ENCODE measurements around the gene RAB11A. TPM values are rescaled to one million over a fixed set of nuclear protein-coding genes. Genes with fewer than 3 reads are reported as not detected.

The RAB11A gene
- total RNA-seq, 1 donor from 2014 or later = 163 TPM

DNA sequence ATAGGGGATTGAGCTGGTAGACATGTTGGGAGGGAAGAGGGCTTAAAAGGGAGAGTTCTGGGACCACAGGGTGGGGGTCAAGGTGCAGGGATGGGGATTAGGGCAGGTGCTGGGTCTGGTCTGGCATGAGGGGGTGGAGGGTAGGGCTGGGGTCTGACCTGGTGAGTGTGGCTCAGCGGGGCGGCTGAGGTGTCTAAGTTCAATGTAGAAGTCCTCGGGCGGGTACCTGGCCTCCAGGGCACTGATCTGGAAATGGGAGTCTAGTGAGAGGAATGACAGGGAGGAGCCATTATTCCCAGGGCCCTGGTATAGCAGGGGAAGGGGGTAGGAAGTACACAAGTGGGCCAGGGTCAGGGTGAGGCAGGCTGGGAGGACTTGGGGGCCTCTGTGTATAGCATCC, 39.6 kb downstream of the RAB11A start:
- intact Hi-C loops (cut with micrococcal nuclease) = no loop called here
- no peak overlapping the region for H3K4me3 Mint-ChIP-seq
- H3K36me3 Mint-ChIP-seq (ENCODE audit: low read depth) = peaks cover 15% of the 10 kb centered on the region
- H3K27ac Mint-ChIP-seq = no peak overlapping the region
- H3K27me3 Mint-ChIP-seq = no peaks in the 10 kb centered on the region
- H3K9me3 Mint-ChIP-seq = no peaks in the 10 kb centered on the region
- H3K4me1 Mint-ChIP-seq = peaks cover 2% of the 10 kb centered on the region
- DNase-seq = no peak

- H3K4me3 Mint-ChIP-seq = no peak overlapping the region
- no peaks in the 10 kb centered on the region for H3K27me3 Mint-ChIP-seq
- H3K36me3 Mint-ChIP-seq (ENCODE audit: low read depth) = peaks cover 11% of the 10 kb centered on the region
- no peak for DNase-seq
- intact Hi-C loops (cut with micrococcal nuclease) = no loop called here
- H3K9me3 Mint-ChIP-seq = no peaks in the 10 kb centered on the region
- no peak overlapping the region for H3K27ac Mint-ChIP-seq
- peaks cover 2% of the 10 kb centered on the region for H3K4me1 Mint-ChIP-seq
These were observed 40.5 kb downstream of the RAB11A start for GRCh38 chr15:65909831-65910230.

DNA sequence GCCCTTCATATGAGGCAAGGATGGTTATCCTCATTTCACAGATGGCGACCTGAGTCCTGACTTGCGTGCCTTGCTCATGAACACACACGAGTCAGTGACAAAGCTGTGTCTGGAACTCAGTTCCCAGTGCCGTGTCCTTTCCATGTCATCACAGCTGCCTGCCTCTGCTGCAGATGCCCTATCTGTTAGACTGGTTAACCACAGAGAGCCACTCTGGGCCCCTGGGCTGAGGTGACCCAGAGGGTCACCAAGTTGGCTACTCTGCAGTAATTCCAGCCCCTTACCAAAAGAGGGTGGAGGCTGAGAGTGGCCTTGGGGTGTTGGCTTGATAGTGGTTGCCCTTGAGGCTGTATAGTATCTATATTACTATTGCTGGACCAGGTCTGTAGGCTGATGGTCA, 41.0 kb downstream of the RAB11A start:
- no peak for DNase-seq
- H3K9me3 Mint-ChIP-seq = no peaks in the 10 kb centered on the region
- peaks cover 2% of the 10 kb centered on the region for H3K4me1 Mint-ChIP-seq
- H3K36me3 Mint-ChIP-seq (ENCODE audit: low read depth) = peaks cover 6% of the 10 kb centered on the region
- no peak overlapping the region for H3K4me3 Mint-ChIP-seq
- intact Hi-C loops (cut with micrococcal nuclease) = no loop called here
- no peaks in the 10 kb centered on the region for H3K27me3 Mint-ChIP-seq
- H3K27ac Mint-ChIP-seq = no peak overlapping the region

- Mint-ChIP-seq H3K27me3 (no peaks in the 10 kb centered on the region), H3K4me1 (peaks cover 16% of the 10 kb centered on the region), H3K9me3 (no peaks in the 10 kb centered on the region), H3K36me3 (ENCODE audit: low read depth) (no peaks in the 10 kb centered on the region), H3K27ac (no peak overlapping the region), H3K4me3 (no peak overlapping the region)
- intact Hi-C loops (cut with micrococcal nuclease) = no loop called here
- no peak for DNase-seq
These were observed 42.9 kb downstream of the RAB11A start for GRCh38 chr15:65912235-65912634.

GRCh38 chr15:65913631-65914199, 44.4 kb downstream of the RAB11A start:
- H3K4me3 Mint-ChIP-seq = no peak overlapping the region
- no peaks in the 10 kb centered on the region for H3K27me3 Mint-ChIP-seq
- H3K27ac Mint-ChIP-seq = no peak overlapping the region
- DNase-seq = no peak
- peaks cover 29% of the 10 kb centered on the region for H3K4me1 Mint-ChIP-seq
- intact Hi-C loops (cut with micrococcal nuclease) = no loop called here
- no peaks in the 10 kb centered on the region for H3K36me3 Mint-ChIP-seq (ENCODE audit: low read depth)
- H3K9me3 Mint-ChIP-seq = no peaks in the 10 kb centered on the region

- intact Hi-C loops (cut with micrococcal nuclease) = no loop called here
- DNase-seq = no peak
- Mint-ChIP-seq H3K4me3 (no peak overlapping the region), H3K36me3 (ENCODE audit: low read depth) (no peaks in the 10 kb centered on the region), H3K9me3 (no peaks in the 10 kb centered on the region), H3K27ac (no peak overlapping the region), H3K27me3 (no peaks in the 10 kb centered on the region), H3K4me1 (peaks cover 33% of the 10 kb centered on the region)
These were observed 45.1 kb downstream of the RAB11A start for GRCh38 chr15:65914386-65914785.

- no peak for DNase-seq
- H3K27me3 Mint-ChIP-seq = no peaks in the 10 kb centered on the region
- no peak overlapping the region for H3K27ac Mint-ChIP-seq
- H3K4me3 Mint-ChIP-seq = no peak overlapping the region
- H3K9me3 Mint-ChIP-seq = no peaks in the 10 kb centered on the region
- intact Hi-C loops (cut with micrococcal nuclease) = no loop called here
- peaks cover 33% of the 10 kb centered on the region for H3K4me1 Mint-ChIP-seq
- no peaks in the 10 kb centered on the region for H3K36me3 Mint-ChIP-seq (ENCODE audit: low read depth)
These were observed 46.0 kb downstream of the RAB11A start for GRCh38 chr15:65914981-65915925.

- peak overlapping the region; percentile 54 for H3K4me3 Mint-ChIP-seq
- no peak for DNase-seq
- H3K9me3 Mint-ChIP-seq = no peaks in the 10 kb centered on the region
- H3K27ac Mint-ChIP-seq = peak overlapping the region; percentile 88
- intact Hi-C loops (cut with micrococcal nuclease) = no loop called here
- peaks cover 37% of the 10 kb centered on the region for H3K4me1 Mint-ChIP-seq
- H3K36me3 Mint-ChIP-seq (ENCODE audit: low read depth) = no peaks in the 10 kb centered on the region
- no peaks in the 10 kb centered on the region for H3K27me3 Mint-ChIP-seq
These were observed 46.9 kb downstream of the RAB11A start for GRCh38 chr15:65916041-65916663.

DNA sequence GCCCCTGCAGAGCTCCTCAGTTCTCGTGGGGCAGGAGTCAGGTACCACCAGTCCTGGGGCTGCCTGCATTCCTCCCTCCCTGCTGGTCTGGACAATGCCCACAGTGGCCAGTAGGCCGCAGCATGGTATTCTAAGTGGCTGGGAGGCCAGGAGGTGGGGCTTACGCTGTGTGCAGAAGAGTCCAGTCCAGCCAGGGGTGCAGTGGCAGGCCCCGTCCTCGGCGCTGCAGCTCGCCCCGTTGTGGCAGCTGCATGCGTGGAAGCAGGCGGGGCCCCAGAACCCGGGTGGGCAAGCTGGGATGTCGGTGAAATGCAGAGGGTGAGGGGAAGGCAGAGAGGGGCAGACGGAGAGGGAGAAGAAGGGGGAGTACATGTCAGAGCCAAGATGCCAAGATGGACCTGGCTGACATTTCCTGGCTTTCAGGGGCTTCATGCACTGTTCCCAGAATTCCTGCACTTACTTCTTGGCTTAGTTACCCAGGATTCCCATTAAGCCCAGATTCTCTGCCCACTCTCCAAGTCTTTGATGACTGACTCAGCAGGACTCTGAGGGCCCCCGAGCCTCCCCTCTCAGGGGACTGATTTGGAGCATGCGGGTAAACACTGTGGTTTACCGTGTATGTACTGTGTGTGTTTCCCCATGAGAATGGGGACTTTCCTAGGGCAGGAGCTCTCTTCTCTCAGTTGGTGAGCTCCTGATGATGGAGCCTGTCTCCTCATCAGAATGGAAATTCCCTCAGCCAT, 47.5 kb downstream of the RAB11A start:
- Mint-ChIP-seq H3K9me3 (no peaks in the 10 kb centered on the region), H3K27me3 (no peaks in the 10 kb centered on the region), H3K4me3 (peak overlapping the region; percentile 54), H3K36me3 (ENCODE audit: low read depth) (no peaks in the 10 kb centered on the region), H3K4me1 (peaks cover 40% of the 10 kb centered on the region), H3K27ac (peak overlapping the region; percentile 88)
- DNase-seq = peak; percentile 88
- intact Hi-C loops (cut with micrococcal nuclease) = loop anchor here (1.0 kb wide), 2 partner anchors 30 to 48 kb away; partner anchors contain the start of gene RAB11A

- peaks cover 40% of the 10 kb centered on the region for H3K4me1 Mint-ChIP-seq
- no peaks in the 10 kb centered on the region for H3K27me3 Mint-ChIP-seq
- no peaks in the 10 kb centered on the region for H3K36me3 Mint-ChIP-seq (ENCODE audit: low read depth)
- no peaks in the 10 kb centered on the region for H3K9me3 Mint-ChIP-seq
- DNase-seq = no peak
- peak overlapping the region; percentile 54 for H3K4me3 Mint-ChIP-seq
- intact Hi-C loops (cut with micrococcal nuclease) = loop anchor here (1.0 kb wide), 2 partner anchors 30 to 48 kb away; partner anchors contain the start of gene RAB11A
- H3K27ac Mint-ChIP-seq = peak overlapping the region; percentile 88
These were observed 48.1 kb downstream of the RAB11A start for GRCh38 chr15:65917407-65917756.

DNA sequence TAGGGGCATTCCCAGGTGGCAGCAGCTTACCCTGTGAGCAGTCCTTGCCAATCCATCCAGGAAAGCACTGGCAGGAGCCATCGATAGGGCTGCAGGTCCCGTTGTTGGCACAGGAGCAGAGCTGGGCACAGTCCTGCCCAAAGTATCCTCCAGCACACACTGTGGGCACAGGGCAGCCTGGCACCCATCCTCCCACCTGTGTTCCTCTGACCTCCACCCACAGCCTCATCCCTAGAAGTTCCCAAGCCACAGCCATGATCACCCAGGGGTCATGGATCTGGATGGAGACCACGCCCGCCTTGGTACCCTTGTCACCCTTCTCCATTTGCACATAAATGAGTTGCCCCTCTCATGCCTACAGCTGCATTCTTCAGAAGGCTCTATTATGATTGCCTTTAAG, 48.6 kb downstream of the RAB11A start:
- intact Hi-C loops (cut with micrococcal nuclease) = loop anchor here (1.0 kb wide), 2 partner anchors 31 to 49 kb away; partner anchors contain the start of gene RAB11A
- H3K36me3 Mint-ChIP-seq (ENCODE audit: low read depth) = no peaks in the 10 kb centered on the region
- H3K4me1 Mint-ChIP-seq = peaks cover 40% of the 10 kb centered on the region
- peak overlapping the region; percentile 88 for H3K27ac Mint-ChIP-seq
- DNase-seq = no peak
- no peak overlapping the region for H3K4me3 Mint-ChIP-seq
- no peaks in the 10 kb centered on the region for H3K27me3 Mint-ChIP-seq
- no peaks in the 10 kb centered on the region for H3K9me3 Mint-ChIP-seq

DNA sequence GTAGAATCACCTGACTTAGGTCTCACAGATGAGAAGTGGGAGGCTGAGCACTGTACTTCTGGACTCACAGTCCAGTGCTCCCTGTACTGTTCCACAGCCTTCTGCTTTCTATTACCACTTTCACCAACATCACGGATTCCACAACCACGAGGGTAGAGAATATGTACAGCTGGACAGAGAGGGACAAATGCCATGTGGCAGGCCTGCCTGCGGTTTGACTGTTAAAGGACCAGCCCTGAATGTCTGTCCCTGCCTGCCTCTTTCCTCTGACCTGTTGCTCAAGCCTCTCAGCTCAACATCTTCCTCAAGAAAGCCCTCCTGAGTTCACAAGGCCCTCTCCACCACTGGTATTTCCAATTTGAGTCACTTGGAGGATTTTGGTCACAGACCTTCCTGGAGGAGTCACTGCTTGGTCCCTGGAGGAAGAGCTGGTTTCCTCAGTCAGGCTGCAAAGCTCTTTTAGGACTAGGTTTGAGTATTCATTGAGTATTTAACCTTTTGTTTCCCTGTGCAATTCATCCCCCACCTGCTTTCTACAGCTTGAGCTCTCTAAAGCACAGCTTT, 49.1 kb downstream of the RAB11A start:
- H3K9me3 Mint-ChIP-seq = no peaks in the 10 kb centered on the region
- no peaks in the 10 kb centered on the region for H3K27me3 Mint-ChIP-seq
- peak overlapping the region; percentile 10 for H3K4me3 Mint-ChIP-seq
- intact Hi-C loops (cut with micrococcal nuclease) = no loop called here
- peak; percentile 61 for DNase-seq
- H3K4me1 Mint-ChIP-seq = peaks cover 40% of the 10 kb centered on the region
- no peaks in the 10 kb centered on the region for H3K36me3 Mint-ChIP-seq (ENCODE audit: low read depth)
- peak overlapping the region; percentile 75 for H3K27ac Mint-ChIP-seq

- intact Hi-C loops (cut with micrococcal nuclease) = no loop called here
- no peaks in the 10 kb centered on the region for H3K36me3 Mint-ChIP-seq (ENCODE audit: low read depth)
- no peaks in the 10 kb centered on the region for H3K9me3 Mint-ChIP-seq
- no peak overlapping the region for H3K4me3 Mint-ChIP-seq
- H3K4me1 Mint-ChIP-seq = peaks cover 40% of the 10 kb centered on the region
- H3K27ac Mint-ChIP-seq = peak overlapping the region; percentile 75
- no peaks in the 10 kb centered on the region for H3K27me3 Mint-ChIP-seq
- no peak for DNase-seq
These were observed 49.7 kb downstream of the RAB11A start for GRCh38 chr15:65918945-65919344.

All from activated CD4-positive, alpha-beta T cell treated with anti-CD3 and anti-CD28 coated beads, Interleukin-2, amount 10 ng/mL, durations not matched to agents 24 days and 14 days (primary cell).